H9 (cell line): ENCODE results near the gene CLEC16A. TPM values are rescaled to one million over a fixed set of nuclear protein-coding genes. Genes with fewer than 3 reads are reported as not detected.
A peak's percentile ranks its signal among the peaks of the same experiment; 100 is the strongest.

Experiments
- DNase-seq: peaks from one replicate; pipeline ENCODE4 v3.0.0-alpha.2; 2017
- H2AFZ ChIP-seq: one replicate; pipeline ENCODE4 v1.6.1; 2013; ENCODE audit warnings: mild to moderate bottlenecking, low read length, control low read depth, moderate library complexity
- H2AK5ac ChIP-seq: 2 replicates; pipeline ENCODE4 v1.6.1; 2013; ENCODE audit warnings: low read length, control low read depth, mixed read lengths; ENCODE audit not compliant: insufficient read length
- H2BK120ac ChIP-seq: one replicate; pipeline ENCODE4 v1.6.1; 2013; ENCODE audit warnings: low read depth, mild to moderate bottlenecking, low read length, control low read depth, inconsistent platforms; ENCODE audit not compliant: poor library complexity, severe bottlenecking
- H2BK12ac ChIP-seq: 2 replicates; pipeline ENCODE4 v1.6.1; 2013; ENCODE audit warnings: low read length, control low read depth, mixed read lengths, low read depth; ENCODE audit not compliant: insufficient read length
- H2BK15ac ChIP-seq: 2 replicates; pipeline ENCODE4 v1.6.1; 2013; ENCODE audit warnings: low read depth, low read length, control low read depth
- H2BK20ac ChIP-seq: one replicate; pipeline ENCODE4 v1.6.1; 2013; ENCODE audit warnings: low read depth, mild to moderate bottlenecking, low read length, control low read depth, inconsistent platforms; ENCODE audit not compliant: poor library complexity, severe bottlenecking
- H2BK5ac ChIP-seq: 2 replicates; pipeline ENCODE4 v1.6.1; 2013; ENCODE audit warnings: low read length, control low read depth, mixed read lengths; ENCODE audit not compliant: insufficient read length
- H3K14ac ChIP-seq: 2 replicates; pipeline ENCODE4 v1.6.1; 2013; ENCODE audit warnings: low read length, control low read depth; ENCODE audit not compliant: insufficient read depth
- H3K18ac ChIP-seq: 2 replicates; pipeline ENCODE4 v1.6.1; 2013; ENCODE audit warnings: low read depth, mild to moderate bottlenecking, mixed read lengths, low read length, control low read depth; ENCODE audit not compliant: insufficient read length
- H3K23ac ChIP-seq: 2 replicates; pipeline ENCODE4 v1.6.1; 2013; ENCODE audit warnings: low read length, control low read depth, mixed read lengths, low read depth; ENCODE audit not compliant: insufficient read length
- H3K23me2 ChIP-seq: 2 replicates; pipeline ENCODE4 v1.6.1; 2013; ENCODE audit warnings: low read depth, mild to moderate bottlenecking, mixed read lengths, low read length, control low read depth; ENCODE audit not compliant: insufficient read length, poor library complexity, severe bottlenecking
- H3K27ac ChIP-seq: 2 replicates; pipeline ENCODE4 v1.5.1; 2013; ENCODE audit warnings: low read length, control low read depth, mixed read lengths, low read depth; ENCODE audit not compliant: insufficient read length
- H3K27me3 ChIP-seq: 2 replicates; pipeline ENCODE4 v1.6.1; 2013; ENCODE audit warnings: low read length, control low read depth, inconsistent platforms; ENCODE audit not compliant: insufficient read depth
- H3K4ac ChIP-seq: 2 replicates; pipeline ENCODE4 v1.6.1; 2013; ENCODE audit warnings: low read depth, mild to moderate bottlenecking, control low read depth, inconsistent platforms, low read length, moderate library complexity
- H3K4me1 ChIP-seq: 2 replicates; pipeline ENCODE4 v1.6.1; 2013; ENCODE audit warnings: low read length, control low read depth, inconsistent platforms; ENCODE audit not compliant: insufficient read depth
- H3K4me2 ChIP-seq: 2 replicates; pipeline ENCODE4 v1.6.1; 2013; ENCODE audit warnings: low read length, control low read depth, mixed read lengths; ENCODE audit not compliant: insufficient read length, insufficient read depth
- H3K56ac ChIP-seq: 2 replicates; pipeline ENCODE4 v1.6.1; 2013; ENCODE audit warnings: low read depth, mild to moderate bottlenecking, mixed read lengths, low read length, control low read depth; ENCODE audit not compliant: insufficient read length
- H3K79me1 ChIP-seq: 2 replicates; pipeline ENCODE4 v1.6.1; 2013; ENCODE audit warnings: low read depth, mild to moderate bottlenecking, moderate library complexity, low read length, control low read depth, inconsistent platforms; ENCODE audit not compliant: insufficient read depth, poor library complexity, severe bottlenecking
- H3K79me2 ChIP-seq: 2 replicates; pipeline ENCODE4 v1.6.1; 2013; ENCODE audit warnings: low read length, control low read depth, inconsistent platforms; ENCODE audit not compliant: insufficient read depth
- H3K9ac ChIP-seq: 2 replicates; pipeline ENCODE4 v1.6.1; 2013; ENCODE audit warnings: low read length, control low read depth, mixed read lengths; ENCODE audit not compliant: insufficient read length; ENCODE audit errors: extremely low read depth
- H3K9me3 ChIP-seq: one replicate; pipeline ENCODE4 v1.6.1; 2013; ENCODE audit warnings: low read depth, low read length, inconsistent platforms; ENCODE audit not compliant: control insufficient read depth
- H3T11ph ChIP-seq: one replicate; pipeline ENCODE4 v1.6.1; 2013; ENCODE audit warnings: mild to moderate bottlenecking, low read length, control low read depth, inconsistent platforms
- H4K20me1 ChIP-seq: one replicate; pipeline ENCODE4 v1.6.1; 2013; ENCODE audit not compliant: control insufficient read depth, insufficient read length, insufficient read depth
- H4K5ac ChIP-seq: 2 replicates; pipeline ENCODE4 v1.6.1; 2013; ENCODE audit warnings: low read depth, mild to moderate bottlenecking, mixed read lengths, low read length, control low read depth; ENCODE audit not compliant: insufficient read length
- H4K8ac ChIP-seq: replicated peaks from 2 replicates; pipeline ENCODE4 v1.6.1; 2013; ENCODE audit warnings: low read length, control low read depth, mixed read lengths, low read depth; ENCODE audit not compliant: insufficient read length
- H4K91ac ChIP-seq: 2 replicates; pipeline ENCODE4 v1.6.1; 2013; ENCODE audit warnings: low read depth, mild to moderate bottlenecking, moderate library complexity, mixed read lengths, low read length, control low read depth; ENCODE audit not compliant: insufficient read length
- H3K27ac Mint-ChIP-seq, 3 experiments: 2 replicates in 2 of 3; 3 replicates in 1 of 3; pipeline ENCODE4 v1.8.0; 2020 to 2021; ENCODE audit warnings: mixed read lengths in 3 of 3, mild to moderate bottlenecking in 1 of 3, moderate library complexity in 1 of 3
- H3K27me3 Mint-ChIP-seq: 2 replicates; pipeline ENCODE4 v1.8.0; 2021; ENCODE audit warnings: low read depth, mild to moderate bottlenecking, moderate library complexity, mixed read lengths
- H3K36me3 Mint-ChIP-seq, 3 experiments: 2 replicates in 2 of 3; 3 replicates in 1 of 3; pipeline ENCODE4 v1.8.0; 2020 to 2021; ENCODE audit warnings: low read depth in 3 of 3, mixed read lengths in 3 of 3; ENCODE audit not compliant: insufficient read depth in 1 of 3
- H3K4me1 Mint-ChIP-seq, 2 experiments: 2 replicates each; pipeline ENCODE4 v1.8.0; 2020; ENCODE audit warnings: mixed read lengths in 2 of 2
- H3K4me3 Mint-ChIP-seq, 2 experiments: 2 replicates in 1 of 2; 3 replicates in 1 of 2; pipeline ENCODE4 v1.8.0; 2020 to 2021; ENCODE audit warnings: mild to moderate bottlenecking in 2 of 2, mixed read lengths in 2 of 2, moderate library complexity in 1 of 2
- H3K9me3 Mint-ChIP-seq, 2 experiments: 2 replicates in 1 of 2; 3 replicates in 1 of 2; pipeline ENCODE4 v1.8.0; 2020; ENCODE audit warnings: mild to moderate bottlenecking in 2 of 2, mixed read lengths in 2 of 2, moderate library complexity in 1 of 2
- WGBS: extraction: QIAGEN DNeasy Blood & Tissue Kit; methylation state at CpG from one replicate; pipeline ENCODE4 v1.1.7; 2013; ENCODE audit warnings: missing lambda C conversion rate, low lambda C conversion rate, mixed read lengths; ENCODE audit not compliant: insufficient read length; ENCODE audit errors: extremely low coverage; 5-methylcytosine and 5-hydroxymethylcytosine counted together
- total RNA-seq: library from RNA; stranded (reverse); gene quantifications from 2 replicates; pipeline ENCODE4 v1.2.1, GENCODE V29; 2021
- TF ChIP-seq, protein P1 (sequence below): fragments of 200-600 bp; sonication (generic); conservative IDR thresholded peaks from 3 replicates; pipeline ENCODE4 v1.8.0; 2021; ENCODE audit warnings: antibody characterized with exemption, mild to moderate bottlenecking

Gene CLEC16A
- total RNA-seq, 1 experiment from 2014 or later: 15.2 TPM

DNA sequence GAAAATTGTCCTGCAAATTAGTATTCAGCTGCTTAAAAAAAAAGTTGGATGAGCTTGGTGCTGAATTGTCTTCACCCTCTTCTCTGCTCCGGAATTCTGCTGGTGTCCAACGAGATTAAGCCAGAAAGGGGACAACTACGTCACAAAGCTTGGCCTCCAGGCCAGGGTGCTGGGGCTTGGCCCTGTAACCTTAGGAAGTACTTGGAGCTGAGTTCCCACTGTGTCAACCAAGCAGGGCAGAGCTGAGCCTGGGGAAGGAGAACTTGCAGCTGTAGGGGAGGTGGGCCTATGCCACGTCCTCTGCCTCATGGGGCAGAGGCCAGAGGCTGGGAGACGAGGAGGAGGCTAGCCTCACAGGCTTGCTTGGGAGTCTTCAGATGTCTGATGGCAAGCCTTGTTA lies 71.2 kb downstream of the CLEC16A start:
- Histone ChIP-seq H2BK5ac (no peak overlapping the region), H3K27me3 (no peaks in the 10 kb centered on the region), H3T11ph (no peak overlapping the region), H4K20me1 (no peaks in the 10 kb centered on the region), H3K56ac (no peak overlapping the region), H3K79me2 (no peaks in the 10 kb centered on the region), H3K27ac (no peak overlapping the region), H4K8ac (no peak overlapping the region), H3K9me3 (no peaks in the 10 kb centered on the region), H4K5ac (no peak overlapping the region), H3K23me2 (no peaks in the 10 kb centered on the region), H3K79me1 (no peaks in the 10 kb centered on the region), H2BK120ac (no peak overlapping the region), H2BK20ac (no peak overlapping the region), H3K4me1 (no peaks in the 10 kb centered on the region), H3K4ac (no peak overlapping the region), H3K14ac (no peak overlapping the region), H2AK5ac (no peak overlapping the region), H3K18ac (no peak overlapping the region), H3K4me2 (no peak overlapping the region), H3K9ac (no peak overlapping the region), H4K91ac (no peak overlapping the region), H2BK15ac (no peak overlapping the region), H2AFZ (no peak overlapping the region), H3K23ac (no peak overlapping the region), H2BK12ac (no peak overlapping the region)
- no peak for DNase-seq
- Mint-ChIP-seq H3K9me3 (no peaks in the 10 kb centered on the region), H3K27ac (peak overlapping the region in 1 of 3 experiments; percentile 65; a peak in 1 of 7 replicates), H3K36me3 (peaks cover 2 to 10% (median 9%) of the 10 kb centered on the region in 3 experiments; a peak in 5 of 7 replicates), H3K4me3 (no peak overlapping the region), H3K27me3 (no peaks in the 10 kb centered on the region), H3K4me1 (no peaks in the 10 kb centered on the region)
- TF ChIP-seq, protein P1, sequence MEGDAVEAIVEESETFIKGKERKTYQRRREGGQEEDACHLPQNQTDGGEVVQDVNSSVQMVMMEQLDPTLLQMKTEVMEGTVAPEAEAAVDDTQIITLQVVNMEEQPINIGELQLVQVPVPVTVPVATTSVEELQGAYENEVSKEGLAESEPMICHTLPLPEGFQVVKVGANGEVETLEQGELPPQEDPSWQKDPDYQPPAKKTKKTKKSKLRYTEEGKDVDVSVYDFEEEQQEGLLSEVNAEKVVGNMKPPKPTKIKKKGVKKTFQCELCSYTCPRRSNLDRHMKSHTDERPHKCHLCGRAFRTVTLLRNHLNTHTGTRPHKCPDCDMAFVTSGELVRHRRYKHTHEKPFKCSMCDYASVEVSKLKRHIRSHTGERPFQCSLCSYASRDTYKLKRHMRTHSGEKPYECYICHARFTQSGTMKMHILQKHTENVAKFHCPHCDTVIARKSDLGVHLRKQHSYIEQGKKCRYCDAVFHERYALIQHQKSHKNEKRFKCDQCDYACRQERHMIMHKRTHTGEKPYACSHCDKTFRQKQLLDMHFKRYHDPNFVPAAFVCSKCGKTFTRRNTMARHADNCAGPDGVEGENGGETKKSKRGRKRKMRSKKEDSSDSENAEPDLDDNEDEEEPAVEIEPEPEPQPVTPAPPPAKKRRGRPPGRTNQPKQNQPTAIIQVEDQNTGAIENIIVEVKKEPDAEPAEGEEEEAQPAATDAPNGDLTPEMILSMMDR: no peak
- no CpG with 5 or more reads among the region's 5 CpGs for WGBS
